LNCaP clone FGC (cell line): ENCODE measurements around the gene SLC41A2.
A peak's percentile ranks its signal among the peaks of the same experiment; 100 is the strongest.
"Not testable (repeated sequence)": the region's sequence is repeated elsewhere in the genome, so short reads cannot be mapped to it uniquely, and the experiment has no call there.

Source experiments
- DNase-seq: peaks from one replicate; pipeline ENCODE4 v3.0.0-alpha.2; 2011; ENCODE audit warnings: low read depth
- H3K4me3 ChIP-seq: 2 replicates; pipeline ENCODE4 v1.5.1; 2011; ENCODE audit warnings: mild to moderate bottlenecking, low read depth, low read length, control low read depth
- TF ChIP-seq, protein P1 (sequence below): IDR thresholded peaks from 2 replicates; pipeline ENCODE4 v1.5.1; 2012; ENCODE audit warnings: mild to moderate bottlenecking; ENCODE audit not compliant: control insufficient read depth, insufficient read depth; ENCODE audit errors: extremely low read depth

SLC41A2 gene

DNA sequence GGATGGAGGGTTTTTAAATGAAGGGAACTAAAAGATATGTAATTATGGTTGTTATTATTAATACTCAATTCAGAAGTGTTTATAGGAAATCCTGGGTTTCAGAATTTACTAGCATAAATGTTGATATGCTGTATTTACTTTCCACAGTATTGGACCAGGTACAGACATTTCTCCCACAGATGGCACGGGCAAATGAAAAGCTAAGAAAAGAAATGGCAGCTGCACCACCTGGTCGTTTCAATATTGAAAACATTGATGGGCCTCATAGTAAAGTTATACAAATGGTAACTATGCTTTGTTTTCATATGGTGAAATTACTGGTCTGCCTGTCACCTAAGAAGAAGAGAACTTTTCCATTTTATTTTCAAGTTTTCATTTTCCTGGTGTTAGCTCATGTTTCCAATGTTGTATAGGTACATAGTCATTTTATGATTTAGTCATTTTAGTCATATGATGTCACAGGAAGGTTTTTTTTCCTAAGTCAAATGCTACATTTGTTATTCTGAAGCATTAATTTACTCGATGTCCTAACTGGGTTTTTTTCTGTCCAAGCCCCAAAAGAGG is 33.6 kb upstream of the SLC41A2 start:
- DNase-seq: no peak
- no peak overlapping the region for H3K4me3 ChIP-seq
- TF ChIP-seq, protein P1, sequence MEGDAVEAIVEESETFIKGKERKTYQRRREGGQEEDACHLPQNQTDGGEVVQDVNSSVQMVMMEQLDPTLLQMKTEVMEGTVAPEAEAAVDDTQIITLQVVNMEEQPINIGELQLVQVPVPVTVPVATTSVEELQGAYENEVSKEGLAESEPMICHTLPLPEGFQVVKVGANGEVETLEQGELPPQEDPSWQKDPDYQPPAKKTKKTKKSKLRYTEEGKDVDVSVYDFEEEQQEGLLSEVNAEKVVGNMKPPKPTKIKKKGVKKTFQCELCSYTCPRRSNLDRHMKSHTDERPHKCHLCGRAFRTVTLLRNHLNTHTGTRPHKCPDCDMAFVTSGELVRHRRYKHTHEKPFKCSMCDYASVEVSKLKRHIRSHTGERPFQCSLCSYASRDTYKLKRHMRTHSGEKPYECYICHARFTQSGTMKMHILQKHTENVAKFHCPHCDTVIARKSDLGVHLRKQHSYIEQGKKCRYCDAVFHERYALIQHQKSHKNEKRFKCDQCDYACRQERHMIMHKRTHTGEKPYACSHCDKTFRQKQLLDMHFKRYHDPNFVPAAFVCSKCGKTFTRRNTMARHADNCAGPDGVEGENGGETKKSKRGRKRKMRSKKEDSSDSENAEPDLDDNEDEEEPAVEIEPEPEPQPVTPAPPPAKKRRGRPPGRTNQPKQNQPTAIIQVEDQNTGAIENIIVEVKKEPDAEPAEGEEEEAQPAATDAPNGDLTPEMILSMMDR: no peak

DNA sequence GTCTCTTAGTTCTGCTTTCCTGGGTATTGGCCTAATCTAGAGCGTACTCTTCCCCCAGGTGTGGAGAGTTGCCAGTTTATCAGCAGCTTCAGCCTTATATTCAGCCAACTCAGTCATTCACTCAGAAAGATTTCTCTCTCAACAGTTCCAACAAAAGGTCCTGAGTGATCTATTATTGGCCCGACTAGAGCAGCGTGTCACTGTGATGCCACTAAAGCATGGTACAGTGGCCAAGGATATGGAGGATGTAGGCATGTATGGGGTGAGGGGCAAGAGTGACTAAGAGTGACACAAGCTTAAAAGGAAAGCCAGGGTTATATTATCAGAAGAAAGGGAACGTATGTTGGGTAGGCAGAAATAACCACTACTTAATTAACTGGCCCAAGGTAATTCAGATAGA is 32.9 kb upstream of the SLC41A2 start:
- H3K4me3 ChIP-seq: no peak overlapping the region
- DNase-seq: no peak
- TF ChIP-seq, protein P1: no peak

- TF ChIP-seq, protein P1: no peak
- H3K4me3 ChIP-seq: peak within 1 kb of the TSS; percentile 80
- peak; percentile 42 for DNase-seq
Observed at GRCh38 chr12:104986022-104986941, 28.2 kb upstream of the SLC41A2 start, which contains the start of gene NOPCHAP1. Gene NOPCHAP1 (plus strand): TSS chr12:104986316. CDS start chr12:104986353, 37 bp downstream.

DNA sequence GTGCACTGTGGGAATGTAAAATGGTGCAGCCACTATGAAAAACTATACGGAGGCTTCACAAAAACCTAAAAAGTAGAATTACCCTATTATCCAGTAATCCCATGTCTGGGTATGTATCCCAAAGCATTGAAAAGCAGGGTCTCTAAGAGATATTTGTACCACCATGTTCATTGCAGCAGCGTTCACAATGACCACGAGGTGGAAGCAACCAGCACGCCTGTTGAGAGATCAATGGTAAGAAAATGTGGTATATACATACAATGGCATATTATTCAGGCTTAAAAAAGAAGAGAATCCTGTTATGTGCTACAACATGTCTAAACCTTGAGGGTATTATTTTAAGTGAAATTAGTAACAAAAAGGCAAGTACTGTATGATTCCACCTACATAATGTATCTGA is 27.1 kb upstream of the SLC41A2 start:
- H3K4me3 ChIP-seq: no peak overlapping the region
- TF ChIP-seq, protein P1: no peak
- no peak for DNase-seq

GRCh38 chr12:104977688-104978087 is 19.6 kb upstream of the SLC41A2 start:
- DNase-seq, H3K4me3 ChIP-seq: not testable (repeated sequence)

DNA sequence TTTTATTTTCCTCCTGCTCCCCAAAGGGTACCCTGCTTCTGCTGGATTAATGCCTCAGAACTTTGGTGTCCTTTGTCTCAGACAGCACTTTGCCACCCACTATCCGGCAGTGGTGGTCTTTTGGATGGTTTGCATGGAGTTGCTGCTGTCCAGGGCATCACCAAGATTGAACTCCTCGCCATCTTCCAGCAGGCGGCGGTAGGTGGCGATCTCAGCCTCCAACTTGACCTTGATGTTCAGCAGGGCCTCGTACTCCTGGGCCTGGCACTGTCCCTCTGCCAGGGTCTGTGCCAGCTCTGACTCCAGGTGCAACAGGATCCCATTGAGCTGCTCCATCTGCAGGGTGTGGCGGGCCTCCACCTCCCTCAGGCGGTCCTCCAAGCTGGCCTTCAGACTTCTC is 18.6 kb upstream of the SLC41A2 start:
- TF ChIP-seq, protein P1: no peak
- DNase-seq: no peak
- no peak overlapping the region for H3K4me3 ChIP-seq

DNA sequence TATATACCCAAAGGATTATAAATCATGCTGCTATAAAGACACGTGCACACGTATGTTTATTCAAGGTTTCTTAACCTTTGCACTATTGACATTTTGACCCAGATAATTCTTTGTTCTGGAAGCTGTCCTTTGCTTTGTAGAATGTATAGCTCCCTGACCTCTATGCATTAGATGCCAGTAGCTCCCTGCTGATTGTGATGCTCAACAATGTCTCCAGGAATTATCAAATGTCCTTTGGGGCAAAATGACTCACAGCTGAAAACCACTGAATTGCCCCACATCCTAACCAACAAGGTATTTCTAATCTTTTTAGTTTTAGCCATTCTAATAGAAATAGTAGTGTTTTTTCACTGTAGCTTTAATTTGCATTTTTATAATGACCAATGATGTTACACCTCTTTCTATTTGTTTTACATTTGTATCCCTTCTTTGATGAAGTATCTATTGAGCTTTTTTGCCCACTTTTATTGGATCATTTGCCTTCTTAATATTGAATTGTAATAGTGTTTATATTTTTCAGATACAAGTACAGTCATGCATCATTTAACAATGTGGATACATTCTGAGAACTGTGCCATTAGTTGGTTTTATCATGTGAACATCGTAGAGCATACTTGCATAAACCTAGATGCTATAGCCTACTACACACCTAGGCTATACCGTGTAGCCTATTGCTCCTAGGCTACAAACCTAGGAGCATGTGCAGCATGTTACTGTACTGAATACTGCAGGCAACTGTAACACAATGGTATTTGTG is 17.7 kb upstream of the SLC41A2 start:
- TF ChIP-seq, protein P1: no peak
- DNase-seq: no peak
- no peak overlapping the region for H3K4me3 ChIP-seq
